ENCODE results near the gene CLEC1A. TPM values are rescaled to one million over a fixed set of nuclear protein-coding genes. Genes with fewer than 3 reads are reported as not detected.

CLEC1A gene
- total RNA-seq, 1 donor from 2014 or later, result 3.7 TPM

Other genes with a start within 250 kb of the CLEC1A start
- gene CLEC2B, start 229.6 kb downstream of the CLEC1A start, total RNA-seq, result 6.8 TPM
- gene KLRF2, start 217.5 kb downstream of the CLEC1A start, total RNA-seq, result not detected
- gene CLEC2A, start 166.6 kb downstream of the CLEC1A start, total RNA-seq, result not detected
- gene CLEC12A, start 127.6 kb downstream of the CLEC1A start, total RNA-seq, result 6.5 TPM
- gene CLEC1B, start 99.9 kb downstream of the CLEC1A start, total RNA-seq, result not detected
- gene CLEC12B, start 88.4 kb downstream of the CLEC1A start, total RNA-seq, result not detected
- not detected for gene CLEC9A, start 68.3 kb downstream of the CLEC1A start, total RNA-seq
- gene CLEC7A, start 31.2 kb upstream of the CLEC1A start, total RNA-seq, result 3.1 TPM
- gene OLR1, start 73.1 kb upstream of the CLEC1A start, total RNA-seq, result 0.24 TPM
- not detected for gene TMEM52B, start 80.0 kb upstream of the CLEC1A start, total RNA-seq
- gene GABARAPL1, start 113.9 kb upstream of the CLEC1A start, total RNA-seq, result 282 TPM
- gene KLRD1, start 208.9 kb upstream of the CLEC1A start, total RNA-seq, result 2.3 TPM